ENCODE measurements around the gene GPN2.

GPN2 gene

DNA sequence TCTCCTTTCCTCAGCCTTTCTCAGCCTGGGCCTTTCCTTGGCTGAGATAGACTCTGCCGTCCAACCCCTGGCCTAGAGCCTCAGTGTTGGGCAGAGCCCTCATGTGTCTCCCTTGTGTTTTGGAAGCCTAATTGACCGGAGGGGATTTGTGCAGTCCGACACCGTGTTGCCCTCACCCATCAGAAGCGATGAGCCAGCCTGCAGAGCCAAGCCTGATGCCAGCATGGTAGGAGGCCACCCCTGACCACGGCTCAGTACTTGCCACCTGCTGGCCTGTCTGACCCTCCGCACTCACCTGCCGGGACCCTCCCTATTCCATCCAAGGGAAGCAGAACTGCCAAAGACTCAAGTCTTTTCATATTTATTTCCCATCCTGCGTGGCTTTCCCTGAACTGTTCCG, 36.5 kb downstream of the GPN2 start:
- TF ChIP-seq, protein P1, sequence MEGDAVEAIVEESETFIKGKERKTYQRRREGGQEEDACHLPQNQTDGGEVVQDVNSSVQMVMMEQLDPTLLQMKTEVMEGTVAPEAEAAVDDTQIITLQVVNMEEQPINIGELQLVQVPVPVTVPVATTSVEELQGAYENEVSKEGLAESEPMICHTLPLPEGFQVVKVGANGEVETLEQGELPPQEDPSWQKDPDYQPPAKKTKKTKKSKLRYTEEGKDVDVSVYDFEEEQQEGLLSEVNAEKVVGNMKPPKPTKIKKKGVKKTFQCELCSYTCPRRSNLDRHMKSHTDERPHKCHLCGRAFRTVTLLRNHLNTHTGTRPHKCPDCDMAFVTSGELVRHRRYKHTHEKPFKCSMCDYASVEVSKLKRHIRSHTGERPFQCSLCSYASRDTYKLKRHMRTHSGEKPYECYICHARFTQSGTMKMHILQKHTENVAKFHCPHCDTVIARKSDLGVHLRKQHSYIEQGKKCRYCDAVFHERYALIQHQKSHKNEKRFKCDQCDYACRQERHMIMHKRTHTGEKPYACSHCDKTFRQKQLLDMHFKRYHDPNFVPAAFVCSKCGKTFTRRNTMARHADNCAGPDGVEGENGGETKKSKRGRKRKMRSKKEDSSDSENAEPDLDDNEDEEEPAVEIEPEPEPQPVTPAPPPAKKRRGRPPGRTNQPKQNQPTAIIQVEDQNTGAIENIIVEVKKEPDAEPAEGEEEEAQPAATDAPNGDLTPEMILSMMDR (IDR thresholded peaks at IDR 0.05; ENCODE audit: low read depth, low read length, missing control alignments) = no peak
- Histone ChIP-seq H3K4me3 (ENCODE audit: low read depth, low read length) (no peak overlapping the region), H3K27ac (no peak overlapping the region), H3K27me3 (replicated peaks) (no peaks in the 10 kb centered on the region), H3K36me3 (replicated peaks) (peaks cover 41% of the 10 kb centered on the region)
- in situ Hi-C loops (cut with HindIII; ENCODE audit: low pct_ligation_motif_present, low sequenced_read_pairs) = no loop called here
- no peak for DNase-seq

DNA sequence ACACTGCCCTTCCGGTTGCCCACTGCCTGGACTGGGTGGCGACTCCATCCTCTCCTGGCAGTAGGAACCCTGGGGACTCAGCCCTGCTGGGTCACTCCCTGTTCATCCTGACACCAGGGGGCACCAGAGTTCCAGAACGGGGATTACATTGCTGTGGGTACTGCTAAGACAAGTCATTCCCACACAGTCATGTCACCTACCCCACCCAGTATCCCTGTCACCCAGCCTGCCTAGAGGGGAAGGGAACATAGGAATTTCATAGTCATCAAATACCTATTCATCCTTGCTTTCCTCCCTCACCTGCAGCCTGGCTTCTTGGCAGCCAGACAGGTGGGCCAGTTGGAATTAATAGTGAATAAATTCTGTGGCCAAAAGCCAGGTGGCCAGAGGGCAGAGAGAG, 36.9 kb downstream of the GPN2 start:
- peak; percentile 80 for DNase-seq
- no peak overlapping the region for H3K27ac ChIP-seq
- in situ Hi-C loops (cut with HindIII; ENCODE audit: low pct_ligation_motif_present, low sequenced_read_pairs) = no loop called here
- H3K4me3 ChIP-seq (ENCODE audit: low read depth, low read length) = no peak overlapping the region
- TF ChIP-seq, protein P1 (IDR thresholded peaks at IDR 0.05; ENCODE audit: low read depth, low read length, missing control alignments) = peak; percentile 94
- peaks cover 43% of the 10 kb centered on the region for H3K36me3 ChIP-seq (replicated peaks)
- H3K27me3 ChIP-seq (replicated peaks) = no peaks in the 10 kb centered on the region

DNA sequence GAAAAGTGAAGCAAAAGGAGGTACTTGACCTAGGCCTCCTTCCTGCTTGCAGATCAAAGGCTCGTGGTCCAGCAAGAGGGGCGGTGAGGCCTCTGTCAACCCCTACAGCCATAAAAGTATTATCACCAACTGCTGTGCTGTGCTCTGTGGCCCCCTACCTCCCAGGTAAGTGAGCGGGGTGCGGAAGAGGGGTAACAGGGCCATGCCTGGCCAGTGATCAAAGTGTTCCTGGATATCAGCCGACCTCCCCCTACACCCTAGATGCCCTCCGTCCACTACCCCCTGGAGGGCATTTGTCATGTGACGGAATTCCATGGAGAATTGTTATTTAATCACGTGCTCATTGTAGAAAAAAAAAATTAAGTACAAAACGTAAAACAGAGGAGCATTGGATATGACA, 37.4 kb downstream of the GPN2 start:
- no peak overlapping the region for H3K4me3 ChIP-seq (ENCODE audit: low read depth, low read length)
- no peak overlapping the region for H3K27ac ChIP-seq
- H3K36me3 ChIP-seq (replicated peaks) = peaks cover 43% of the 10 kb centered on the region
- no peaks in the 10 kb centered on the region for H3K27me3 ChIP-seq (replicated peaks)
- no peak for DNase-seq
- in situ Hi-C loops (cut with HindIII; ENCODE audit: low pct_ligation_motif_present, low sequenced_read_pairs) = no loop called here
- TF ChIP-seq, protein P1 (IDR thresholded peaks at IDR 0.05; ENCODE audit: low read depth, low read length, missing control alignments) = no peak

DNA sequence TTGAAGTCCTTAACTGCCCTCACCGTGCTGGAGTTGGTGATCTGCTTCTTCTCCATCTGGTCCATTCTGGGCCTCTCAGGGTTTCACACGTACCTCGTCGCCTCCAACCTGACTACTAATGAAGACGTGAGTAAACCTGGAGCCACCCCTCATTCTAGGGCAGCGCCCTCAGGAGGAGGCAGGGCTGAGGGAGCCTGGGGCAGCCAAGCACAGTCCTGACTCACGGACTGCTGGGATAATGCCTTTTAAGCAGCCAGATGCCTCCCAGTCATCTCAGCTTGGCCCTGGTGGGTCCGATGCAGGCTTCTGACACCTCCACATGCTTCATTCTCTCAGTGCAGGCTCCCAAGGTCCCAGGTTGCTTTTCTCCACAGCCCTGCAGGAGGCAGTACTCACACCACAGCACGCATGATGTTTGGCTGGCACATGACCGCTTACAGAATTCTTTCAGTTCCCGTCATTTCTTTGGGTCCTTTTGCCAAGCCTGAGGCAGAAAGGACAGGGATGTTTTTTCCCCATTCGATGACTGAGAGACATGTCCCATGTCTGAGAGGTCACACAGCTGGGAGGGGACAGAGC, 38.9 kb downstream of the GPN2 start:
- H3K27me3 ChIP-seq (replicated peaks) = no peaks in the 10 kb centered on the region
- H3K36me3 ChIP-seq (replicated peaks) = peaks cover 47% of the 10 kb centered on the region
- in situ Hi-C loops (cut with HindIII; ENCODE audit: low pct_ligation_motif_present, low sequenced_read_pairs) = no loop called here
- DNase-seq = no peak
- TF ChIP-seq, protein P1 (IDR thresholded peaks at IDR 0.05; ENCODE audit: low read depth, low read length, missing control alignments) = peak; percentile 39
- H3K4me3 ChIP-seq (ENCODE audit: low read depth, low read length) = no peak overlapping the region
- H3K27ac ChIP-seq = no peak overlapping the region

DNA sequence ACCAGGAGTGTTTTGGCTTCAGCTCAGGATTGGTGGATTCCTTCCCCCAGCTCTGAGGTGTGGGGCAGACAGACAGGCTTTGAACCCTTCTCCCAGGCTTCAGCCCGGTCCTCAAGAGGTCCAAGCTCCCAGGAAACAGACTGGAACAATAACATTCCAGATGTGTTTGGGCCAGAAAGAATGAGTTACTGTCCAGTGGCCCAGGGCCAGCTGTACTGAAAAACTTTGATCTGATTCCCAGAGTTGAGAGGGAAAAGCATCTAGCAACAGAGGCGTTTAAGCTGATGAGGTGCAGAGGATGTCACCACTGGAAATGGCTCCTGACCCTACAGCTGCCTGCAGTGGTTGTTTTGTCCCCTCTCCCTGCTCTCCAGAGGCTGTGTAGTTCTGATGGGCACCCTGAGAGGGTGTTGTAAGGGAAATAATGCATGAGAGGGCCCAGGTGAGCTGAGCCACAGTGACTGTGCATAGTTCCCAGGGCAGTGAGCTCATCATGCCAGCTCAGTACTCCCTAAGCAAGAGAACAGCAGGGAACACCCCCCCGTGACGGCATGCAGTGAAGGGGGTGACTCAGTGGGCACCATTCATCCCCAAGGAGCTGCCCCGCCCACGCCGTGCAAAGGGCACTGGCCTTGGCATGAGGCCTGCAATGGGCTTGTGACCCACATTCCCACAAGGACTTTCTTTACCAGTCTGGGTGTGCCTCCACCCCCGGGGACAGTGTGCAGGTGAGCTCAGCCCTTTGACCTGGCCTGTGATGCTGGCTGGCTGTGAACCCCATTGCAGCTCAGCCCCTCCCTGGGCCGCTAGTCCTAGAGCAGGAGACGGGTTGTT, 40.9 kb downstream of the GPN2 start:
- Histone ChIP-seq H3K4me3 (ENCODE audit: low read depth, low read length) (no peak overlapping the region), H3K36me3 (replicated peaks) (peaks cover 39% of the 10 kb centered on the region), H3K27me3 (replicated peaks) (no peaks in the 10 kb centered on the region), H3K27ac (peak overlapping the region; percentile 58)
- TF ChIP-seq, protein P1 (IDR thresholded peaks at IDR 0.05; ENCODE audit: low read depth, low read length, missing control alignments) = no peak
- in situ Hi-C loops (cut with HindIII; ENCODE audit: low pct_ligation_motif_present, low sequenced_read_pairs) = no loop called here
- DNase-seq = peak; percentile 63

Measured in brain microvascular endothelial cell (primary cell).